ENCODE data around the gene SSBP3. TPM values are rescaled to one million over a fixed set of nuclear protein-coding genes. Genes with fewer than 3 reads are reported as not detected.

SSBP3 gene
- total and polyA plus RNA-seq, 2 experiments from 2014 or later, result 47.4 to 68.6 TPM

- Mint-ChIP-seq H3K27me3 (ENCODE audit: insufficient read depth, low read depth, poor library complexity) (peaks cover 24% of the 10 kb centered on the region), H3K36me3 (ENCODE audit: low read depth) (peaks cover 8% of the 10 kb centered on the region; the same call in 2 of the 3 replicates), H3K27ac (no peak overlapping the region), H3K4me1 (peaks cover 21% of the 10 kb centered on the region), H3K9me3 (no peaks in the 10 kb centered on the region), H3K4me3 (no peak overlapping the region)
- H2AFZ ChIP-seq, result no peak overlapping the region
- DNase-seq (ENCODE audit: low spot score), result no peak
- H3K79me2 ChIP-seq (replicated peaks; ENCODE audit: insufficient read depth), result peaks cover 75% of the 10 kb centered on the region
- no peaks in the 10 kb centered on the region for H3F3A ChIP-seq (replicated peaks; ENCODE audit: low read depth)
- peaks cover 12% of the 10 kb centered on the region for H3K4me1 ChIP-seq (ENCODE audit: insufficient read depth)
- H3K27ac ChIP-seq (ENCODE audit: low read depth), result no peak overlapping the region
- ATAC-seq, result no peak
- H4K20me1 ChIP-seq (replicated peaks; ENCODE audit: insufficient read depth), result peaks cover 34% of the 10 kb centered on the region
- no peak overlapping the region for H3K4me2 ChIP-seq
- no peaks in the 10 kb centered on the region; the same call in 1 of the 2 replicates for H3K36me3 ChIP-seq (ENCODE audit: insufficient read depth)
- no peaks in the 10 kb centered on the region for H3K27me3 ChIP-seq (ENCODE audit: insufficient read depth)
- H3K9me2 ChIP-seq (ENCODE audit: insufficient read depth), result no peaks in the 10 kb centered on the region
- TF ChIP-seq POLR2AphosphoS5 (IDR thresholded peaks at IDR 0.05; ENCODE audit: low read depth), result no peak
- TF ChIP-seq EZH2phosphoT487 (IDR thresholded peaks at IDR 0.05; ENCODE audit: unreplicated experiment), result no peak
- TF ChIP-seq ZNF462 (CRISPR knock-in tag; IDR thresholded peaks at IDR 0.05), result no peak
- TF ChIP-seq JUNB (IDR thresholded peaks at IDR 0.05; ENCODE audit: unreplicated experiment), result no peak
- TF ChIP-seq CREB1 (CRISPR knock-in tag; IDR thresholded peaks at IDR 0.05; ENCODE audit: low read depth), result no peak
- TF ChIP-seq ETS1 (IDR thresholded peaks at IDR 0.05), result no peak
- TF ChIP-seq ZNF331 (CRISPR knock-in tag; IDR thresholded peaks at IDR 0.05; ENCODE audit: low read depth), result no peak
- no peak for TF ChIP-seq STAT1 (IDR thresholded peaks at IDR 0.05; ENCODE audit: unreplicated experiment)
- no peak for TF ChIP-seq REST (IDR thresholded peaks at IDR 0.05; ENCODE audit: unreplicated experiment)
- TF ChIP-seq NANOG (IDR thresholded peaks at IDR 0.05; ENCODE audit: borderline replicate concordance), result no peak
- no peak for TF ChIP-seq CTCF (conservative IDR thresholded peaks at IDR 0.05; ENCODE audit: low read depth in 2 of 2)
- no peak overlapping the region for H3K4me3 ChIP-seq
These were observed 138.1 kb downstream of the SSBP3 start for GRCh38 chr1:54267815-54268761.
